ENCODE measurements around the gene XBP1. TPM values are rescaled to one million over a fixed set of nuclear protein-coding genes. Genes with fewer than 3 reads are reported as not detected.

XBP1 gene
- polyA plus RNA-seq, 1 experiment: 205 TPM

- Histone ChIP-seq H3K27me3 (ENCODE audit: control insufficient read depth, insufficient read depth, low read length) (no peaks in the 10 kb centered on the region), H3K4me3 (ENCODE audit: low read depth, low read length) (no peak overlapping the region), H3K27ac (ENCODE audit: low read depth, low read length) (no peak overlapping the region), H3K9me3 (ENCODE audit: control insufficient read depth, insufficient read depth, low read length) (no peaks in the 10 kb centered on the region; the same call in 1 of the 2 replicates)
- TF ChIP-seq, protein P1, sequence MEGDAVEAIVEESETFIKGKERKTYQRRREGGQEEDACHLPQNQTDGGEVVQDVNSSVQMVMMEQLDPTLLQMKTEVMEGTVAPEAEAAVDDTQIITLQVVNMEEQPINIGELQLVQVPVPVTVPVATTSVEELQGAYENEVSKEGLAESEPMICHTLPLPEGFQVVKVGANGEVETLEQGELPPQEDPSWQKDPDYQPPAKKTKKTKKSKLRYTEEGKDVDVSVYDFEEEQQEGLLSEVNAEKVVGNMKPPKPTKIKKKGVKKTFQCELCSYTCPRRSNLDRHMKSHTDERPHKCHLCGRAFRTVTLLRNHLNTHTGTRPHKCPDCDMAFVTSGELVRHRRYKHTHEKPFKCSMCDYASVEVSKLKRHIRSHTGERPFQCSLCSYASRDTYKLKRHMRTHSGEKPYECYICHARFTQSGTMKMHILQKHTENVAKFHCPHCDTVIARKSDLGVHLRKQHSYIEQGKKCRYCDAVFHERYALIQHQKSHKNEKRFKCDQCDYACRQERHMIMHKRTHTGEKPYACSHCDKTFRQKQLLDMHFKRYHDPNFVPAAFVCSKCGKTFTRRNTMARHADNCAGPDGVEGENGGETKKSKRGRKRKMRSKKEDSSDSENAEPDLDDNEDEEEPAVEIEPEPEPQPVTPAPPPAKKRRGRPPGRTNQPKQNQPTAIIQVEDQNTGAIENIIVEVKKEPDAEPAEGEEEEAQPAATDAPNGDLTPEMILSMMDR (IDR thresholded peaks at IDR 0.05; ENCODE audit: low read depth, low read length): no peak
- CTCF ChIA-PET: interaction anchor here (1.1 kb wide), 1 partner anchor 9 kb away, joined by 3 read pairs; no protein-coding TSS in a partner anchor
- POLR2A ChIA-PET: no interaction called here
- DNase-seq (ENCODE audit: low read depth, low spot score): no peak
These were observed 4.2 kb downstream of the XBP1 start for GRCh38 chr22:28795932-28796856.

GRCh38 chr22:28795071-28795693 is 5.2 kb downstream of the XBP1 start:
- H3K9me3 ChIP-seq (ENCODE audit: control insufficient read depth, insufficient read depth, low read length): no peaks in the 10 kb centered on the region; the same call in 1 of the 2 replicates
- ChIA-PET POLR2A (no interaction called here), CTCF (no interaction called here)
- TF ChIP-seq, protein P1 (IDR thresholded peaks at IDR 0.05; ENCODE audit: low read depth, low read length): no peak
- no peaks in the 10 kb centered on the region for H3K27me3 ChIP-seq (ENCODE audit: control insufficient read depth, insufficient read depth, low read length)
- no peak overlapping the region for H3K4me3 ChIP-seq (ENCODE audit: low read depth, low read length)
- H3K27ac ChIP-seq (ENCODE audit: low read depth, low read length): no peak overlapping the region
- no peak for DNase-seq (ENCODE audit: low read depth, low spot score)

DNA sequence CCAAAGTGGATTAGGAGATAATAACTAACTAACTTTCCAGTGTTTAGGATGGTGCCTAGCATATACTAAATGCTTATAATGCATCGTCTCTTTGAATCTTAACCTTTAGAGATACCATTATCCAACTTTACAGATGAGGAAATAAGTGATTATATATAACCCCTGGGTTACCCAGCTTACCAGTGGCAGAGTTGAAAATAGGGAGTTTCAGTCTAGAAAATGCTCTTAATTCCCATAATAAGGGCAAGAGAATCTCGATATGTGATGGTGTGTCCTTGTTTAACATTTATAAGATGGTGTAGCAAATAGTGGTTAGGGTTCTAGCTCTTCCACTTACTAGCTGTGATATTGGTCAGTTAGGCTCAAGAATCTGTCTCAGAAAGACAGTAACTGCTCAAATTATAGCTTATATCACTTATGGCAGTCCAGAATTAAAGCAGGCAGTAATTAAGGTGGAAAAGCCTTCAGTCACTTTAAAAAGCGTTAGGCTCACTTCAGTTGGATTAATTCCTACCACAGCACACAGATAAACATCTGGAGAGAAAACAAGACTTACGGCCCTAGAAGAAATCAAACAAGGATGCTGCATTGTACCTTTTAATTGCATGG is 6.3 kb downstream of the XBP1 start:
- H3K4me3 ChIP-seq (ENCODE audit: low read depth, low read length): no peak overlapping the region
- H3K27ac ChIP-seq (ENCODE audit: low read depth, low read length): no peak overlapping the region
- ChIA-PET POLR2A (no interaction called here), CTCF (no interaction called here)
- H3K9me3 ChIP-seq (ENCODE audit: control insufficient read depth, insufficient read depth, low read length): no peaks in the 10 kb centered on the region; the same call in 1 of the 2 replicates
- TF ChIP-seq, protein P1 (IDR thresholded peaks at IDR 0.05; ENCODE audit: low read depth, low read length): no peak
- no peak for DNase-seq (ENCODE audit: low read depth, low spot score)
- no peaks in the 10 kb centered on the region for H3K27me3 ChIP-seq (ENCODE audit: control insufficient read depth, insufficient read depth, low read length)

- CTCF ChIA-PET: no interaction called here
- H3K4me3 ChIP-seq (ENCODE audit: low read depth, low read length): no peak overlapping the region
- H3K27ac ChIP-seq (ENCODE audit: low read depth, low read length): no peak overlapping the region
- DNase-seq (ENCODE audit: low read depth, low spot score): no peak
- POLR2A ChIA-PET: no interaction called here
- TF ChIP-seq, protein P1 (IDR thresholded peaks at IDR 0.05; ENCODE audit: low read depth, low read length): no peak
- H3K9me3 ChIP-seq (ENCODE audit: control insufficient read depth, insufficient read depth, low read length): no peaks in the 10 kb centered on the region; the same call in 1 of the 2 replicates
- no peaks in the 10 kb centered on the region for H3K27me3 ChIP-seq (ENCODE audit: control insufficient read depth, insufficient read depth, low read length)
These were observed 7.6 kb downstream of the XBP1 start for GRCh38 chr22:28792491-28793383.

All from AG04450 (cell line).